ENCODE data around the gene SH2D2A. TPM values are rescaled to one million over a fixed set of nuclear protein-coding genes. Genes with fewer than 3 reads are reported as not detected.
A peak's percentile ranks its signal among the peaks of the same experiment; 100 is the strongest.

SH2D2A gene
- total RNA-seq, 1 experiment from 2014 or later = 4.9 TPM

DNA sequence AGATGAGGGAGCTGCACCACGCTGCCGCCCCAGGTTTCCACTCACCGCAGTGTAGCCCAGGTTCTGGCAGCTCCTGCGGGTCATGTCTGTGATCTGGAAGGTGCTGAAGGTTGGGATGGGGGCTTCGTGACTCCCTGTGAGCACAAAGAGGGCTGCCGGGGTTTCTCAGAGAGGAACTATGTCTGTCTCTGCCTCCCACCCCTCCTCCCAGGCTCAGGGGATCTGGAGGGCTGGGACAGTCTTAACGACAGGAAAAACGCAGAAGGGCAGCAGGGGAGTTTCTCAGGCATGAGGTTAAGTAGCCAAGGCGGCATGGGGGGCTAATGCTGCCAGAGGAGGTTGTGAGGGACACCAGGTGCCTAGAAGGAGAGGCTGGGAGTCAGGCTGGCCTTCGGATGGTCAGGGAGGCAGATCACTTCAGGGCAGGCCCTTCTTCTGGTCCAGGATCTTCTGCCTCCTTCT is 656 bp downstream of the SH2D2A start:
- ChIA-PET CTCF (interaction anchor here (1.6 to 2.7 kb wide), 4 partner anchors 44 to 105 kb away, joined by 6 to 36 read pairs (median 10); partner anchors contain the start of genes INSRR, LRRC71 and NTRK1), POLR2A (no interaction called here)
- Mint-ChIP-seq H3K4me3 (no peak overlapping the region), H3K27ac (no peak overlapping the region), H3K27me3 (ENCODE audit: low read depth) (peaks cover 74% of the 10 kb centered on the region), H3K9me3 (no peaks in the 10 kb centered on the region), H3K36me3 (peaks cover 5% of the 10 kb centered on the region; the same call in 1 of the 2 replicates), H3K4me1 (peaks cover 22% of the 10 kb centered on the region)
- DNase-seq (ENCODE audit: low spot score) (no peak), ATAC-seq (no peak)
- no peak for TF ChIP-seq HMGA2 (CRISPR knock-in tag; IDR thresholded peaks at IDR 0.05)
- TF ChIP-seq NFE2L1 (CRISPR knock-in tag; IDR thresholded peaks at IDR 0.05) = no peak
- no peak for TF ChIP-seq ZNF532 (CRISPR knock-in tag; IDR thresholded peaks at IDR 0.05; ENCODE audit: borderline replicate concordance)
- TF ChIP-seq MYBL2 (CRISPR knock-in tag; IDR thresholded peaks at IDR 0.05) = no peak
- no peak for TF ChIP-seq SP1 (CRISPR knock-in tag; conservative IDR thresholded peaks at IDR 0.05)
- TF ChIP-seq, protein P1, sequence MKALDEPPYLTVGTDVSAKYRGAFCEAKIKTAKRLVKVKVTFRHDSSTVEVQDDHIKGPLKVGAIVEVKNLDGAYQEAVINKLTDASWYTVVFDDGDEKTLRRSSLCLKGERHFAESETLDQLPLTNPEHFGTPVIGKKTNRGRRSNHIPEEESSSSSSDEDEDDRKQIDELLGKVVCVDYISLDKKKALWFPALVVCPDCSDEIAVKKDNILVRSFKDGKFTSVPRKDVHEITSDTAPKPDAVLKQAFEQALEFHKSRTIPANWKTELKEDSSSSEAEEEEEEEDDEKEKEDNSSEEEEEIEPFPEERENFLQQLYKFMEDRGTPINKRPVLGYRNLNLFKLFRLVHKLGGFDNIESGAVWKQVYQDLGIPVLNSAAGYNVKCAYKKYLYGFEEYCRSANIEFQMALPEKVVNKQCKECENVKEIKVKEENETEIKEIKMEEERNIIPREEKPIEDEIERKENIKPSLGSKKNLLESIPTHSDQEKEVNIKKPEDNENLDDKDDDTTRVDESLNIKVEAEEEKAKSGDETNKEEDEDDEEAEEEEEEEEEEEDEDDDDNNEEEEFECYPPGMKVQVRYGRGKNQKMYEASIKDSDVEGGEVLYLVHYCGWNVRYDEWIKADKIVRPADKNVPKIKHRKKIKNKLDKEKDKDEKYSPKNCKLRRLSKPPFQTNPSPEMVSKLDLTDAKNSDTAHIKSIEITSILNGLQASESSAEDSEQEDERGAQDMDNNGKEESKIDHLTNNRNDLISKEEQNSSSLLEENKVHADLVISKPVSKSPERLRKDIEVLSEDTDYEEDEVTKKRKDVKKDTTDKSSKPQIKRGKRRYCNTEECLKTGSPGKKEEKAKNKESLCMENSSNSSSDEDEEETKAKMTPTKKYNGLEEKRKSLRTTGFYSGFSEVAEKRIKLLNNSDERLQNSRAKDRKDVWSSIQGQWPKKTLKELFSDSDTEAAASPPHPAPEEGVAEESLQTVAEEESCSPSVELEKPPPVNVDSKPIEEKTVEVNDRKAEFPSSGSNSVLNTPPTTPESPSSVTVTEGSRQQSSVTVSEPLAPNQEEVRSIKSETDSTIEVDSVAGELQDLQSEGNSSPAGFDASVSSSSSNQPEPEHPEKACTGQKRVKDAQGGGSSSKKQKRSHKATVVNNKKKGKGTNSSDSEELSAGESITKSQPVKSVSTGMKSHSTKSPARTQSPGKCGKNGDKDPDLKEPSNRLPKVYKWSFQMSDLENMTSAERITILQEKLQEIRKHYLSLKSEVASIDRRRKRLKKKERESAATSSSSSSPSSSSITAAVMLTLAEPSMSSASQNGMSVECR (CRISPR knock-in tag; IDR thresholded peaks at IDR 0.05; ENCODE audit: borderline replicate concordance) = no peak
- no peak for TF ChIP-seq EMX1 (CRISPR knock-in tag; IDR thresholded peaks at IDR 0.05)
- TF ChIP-seq RORB (CRISPR knock-in tag; IDR thresholded peaks at IDR 0.05) = no peak
- TF ChIP-seq ZBTB43 (CRISPR knock-in tag; IDR thresholded peaks at IDR 0.05) = no peak

DNA sequence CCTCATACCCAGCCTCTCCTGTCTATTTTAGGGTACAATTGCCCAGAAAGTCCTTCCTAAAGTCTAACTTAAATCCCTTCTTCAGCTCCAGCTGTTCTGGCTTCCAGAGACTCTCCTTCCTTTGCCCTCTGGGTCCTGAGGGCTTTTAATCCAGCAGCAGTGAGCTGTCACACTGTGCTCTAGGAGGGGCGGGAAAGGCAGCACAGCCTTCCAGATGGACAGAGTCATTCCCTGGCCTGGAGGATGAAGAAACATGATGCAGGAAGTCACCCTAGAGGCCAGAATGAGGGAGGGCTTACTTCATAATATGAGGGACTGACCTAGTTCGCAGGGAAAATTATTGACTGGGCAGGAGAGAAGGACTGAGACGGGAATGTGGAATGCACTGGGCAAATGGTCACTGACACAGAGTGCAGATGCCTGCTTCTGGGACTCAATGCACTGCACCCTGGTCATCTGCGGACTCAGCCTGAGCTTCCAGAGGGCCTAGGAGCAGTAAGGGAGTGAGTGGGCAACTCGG is 1.3 kb downstream of the SH2D2A start:
- CTCF ChIA-PET = interaction anchor here (2.4 to 2.7 kb wide), 3 partner anchors 45 to 106 kb away, joined by 9 to 36 read pairs (median 12); partner anchors contain the start of genes INSRR, LRRC71 and NTRK1
- H3K27ac Mint-ChIP-seq = no peak overlapping the region

More for the DNA sequence above, 1.3 kb downstream of the SH2D2A start:
- POLR2A ChIA-PET = no interaction called here
- H3K27me3 Mint-ChIP-seq (ENCODE audit: low read depth) = peaks cover 68% of the 10 kb centered on the region
- no peak for DNase-seq (ENCODE audit: low spot score)
- no peaks in the 10 kb centered on the region for H3K9me3 Mint-ChIP-seq
- TF ChIP-seq PRDM15 (CRISPR knock-in tag; IDR thresholded peaks at IDR 0.05) (0 out of 2 replicates have a peak, but pooled peaks have one; percentile 22), FOXK1 (CRISPR knock-in tag; IDR thresholded peaks at IDR 0.05) (no peak)
- peaks cover 5% of the 10 kb centered on the region; the same call in 1 of the 2 replicates for H3K36me3 Mint-ChIP-seq
- H3K4me1 Mint-ChIP-seq = peaks cover 22% of the 10 kb centered on the region
- no peak overlapping the region for H3K4me3 Mint-ChIP-seq
- ATAC-seq = no peak

Measured in WTC11 (cell line).